ENCODE data around the gene BACE2. TPM values are rescaled to one million over a fixed set of nuclear protein-coding genes. Genes with fewer than 3 reads are reported as not detected.
A peak's percentile ranks its signal among the peaks of the same experiment; 100 is the strongest.

BACE2 gene
- total RNA-seq, 1 experiment from 2014 or later, result 131 TPM

DNA sequence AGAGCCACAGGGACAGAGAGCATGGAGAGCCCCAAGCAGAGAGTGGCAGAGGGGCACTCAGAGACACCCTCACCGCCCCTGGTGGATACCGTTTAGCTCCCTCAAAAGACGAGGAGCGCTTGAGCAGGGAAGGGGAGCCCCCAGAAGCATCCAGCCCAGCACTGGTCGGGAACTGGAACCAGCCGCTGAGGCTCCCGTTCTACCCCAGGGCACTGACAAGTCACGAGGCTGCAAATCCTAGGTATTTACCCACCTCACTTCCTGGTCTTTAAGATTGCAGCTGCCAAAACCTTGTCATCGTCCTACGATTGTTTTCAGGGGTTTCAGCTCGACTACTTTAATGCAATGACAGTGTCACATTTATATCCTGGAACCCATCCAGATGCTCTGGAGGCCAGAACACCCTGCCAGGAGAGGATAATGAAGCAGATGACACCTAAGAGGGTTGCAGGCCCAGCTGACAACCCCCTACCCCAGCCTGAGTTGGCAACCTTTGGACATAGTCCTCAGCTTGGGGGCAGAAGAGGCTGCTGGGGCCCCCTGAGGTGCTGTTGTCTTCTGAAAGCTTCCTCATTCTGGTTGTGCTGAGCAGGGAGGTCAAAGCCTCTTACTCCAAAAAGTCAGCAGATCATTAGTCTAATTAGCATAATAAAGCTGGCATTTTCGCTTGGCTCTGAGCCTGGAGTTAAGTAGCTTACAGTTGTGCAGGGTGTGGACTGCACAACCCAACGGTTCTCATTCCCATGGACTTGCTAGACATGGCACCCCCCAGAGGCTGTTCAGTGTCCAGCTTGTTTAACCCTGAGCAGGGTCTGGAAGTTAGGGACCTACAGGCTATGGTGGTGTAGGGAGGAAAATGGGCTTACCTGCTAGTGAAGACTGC is 20.6 kb upstream of the BACE2 start:
- DNase-seq (ENCODE audit: extremely low read depth, low read depth), result no peak

DNA sequence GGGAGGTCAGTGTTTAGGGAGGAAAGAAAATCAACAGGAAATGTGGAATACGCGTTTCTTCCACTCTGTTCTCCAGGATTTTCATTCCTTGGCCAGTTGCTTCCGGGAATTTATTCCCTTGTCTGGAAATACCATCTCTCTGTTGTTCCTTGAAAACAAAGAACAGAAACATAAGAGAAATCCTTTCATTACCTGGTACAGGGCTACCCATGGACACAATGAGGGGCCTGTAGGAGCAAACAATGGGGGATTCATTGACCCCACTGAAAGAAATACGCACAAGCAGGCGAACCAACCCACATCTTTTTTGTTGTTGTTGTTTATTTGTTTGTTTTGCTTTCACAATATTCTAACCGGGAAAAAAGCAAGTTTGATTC is 20.0 kb upstream of the BACE2 start:
- no peak for DNase-seq (ENCODE audit: extremely low read depth, low read depth)

DNA sequence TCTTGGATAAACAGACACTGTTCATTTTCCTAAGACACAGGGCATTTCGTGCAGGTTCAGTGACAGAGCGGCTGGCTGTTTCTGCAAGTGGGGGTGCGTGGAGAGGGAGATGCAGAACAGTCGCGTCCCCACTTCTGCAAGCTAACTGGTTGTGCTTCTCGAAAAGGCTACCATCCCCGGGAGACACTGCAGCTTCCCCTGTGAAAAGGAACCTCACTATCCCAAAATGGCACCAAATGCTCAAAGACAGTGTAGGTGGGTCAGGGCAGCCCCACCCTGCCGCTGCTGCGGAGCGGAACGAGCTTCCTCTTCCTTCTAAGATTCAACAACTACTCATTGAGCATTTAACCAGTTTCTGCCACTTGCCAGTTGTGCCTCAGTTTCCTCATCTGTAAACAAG is 19.2 kb upstream of the BACE2 start:
- no peak for DNase-seq (ENCODE audit: extremely low read depth, low read depth)

DNA sequence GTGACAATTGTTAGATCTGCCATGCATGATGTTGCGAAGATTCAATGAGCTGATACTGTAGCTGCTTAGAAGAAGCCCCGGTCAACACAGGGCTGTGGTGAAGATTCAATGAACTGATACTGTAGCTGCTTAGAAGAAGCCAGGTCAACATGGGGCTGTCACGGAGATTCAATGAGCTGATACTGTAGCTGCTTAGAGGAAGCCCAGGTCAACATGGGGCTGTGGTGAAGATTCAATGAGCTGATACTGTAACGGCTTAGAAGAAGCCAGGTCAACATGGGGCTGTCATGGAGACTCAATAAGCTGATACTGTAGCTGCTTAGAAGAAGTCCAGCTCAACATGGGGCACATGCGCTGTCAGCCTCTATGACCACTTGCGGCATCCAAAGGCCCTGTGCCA is 18.8 kb upstream of the BACE2 start:
- DNase-seq (ENCODE audit: extremely low read depth, low read depth), result no peak

DNA sequence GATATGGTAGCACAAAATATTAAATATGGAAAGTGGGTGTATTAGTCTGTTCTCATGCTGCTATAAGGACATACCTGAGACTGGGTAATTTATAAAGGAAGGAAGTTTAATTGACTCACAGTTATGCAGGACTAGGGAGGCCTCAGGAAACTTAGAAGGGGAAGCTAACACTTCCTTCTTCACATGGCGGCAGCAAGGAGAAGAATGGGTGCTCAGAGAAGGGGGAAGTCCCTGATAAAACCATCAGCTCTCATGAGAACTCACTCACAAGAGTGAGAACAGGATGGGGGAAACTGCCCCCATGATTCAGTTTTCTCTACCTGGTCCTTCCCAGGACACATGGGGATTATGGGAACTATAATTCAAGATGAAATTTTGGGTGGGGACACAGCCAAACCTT is 15.8 kb upstream of the BACE2 start:
- no peak for DNase-seq (ENCODE audit: extremely low read depth, low read depth)

DNA sequence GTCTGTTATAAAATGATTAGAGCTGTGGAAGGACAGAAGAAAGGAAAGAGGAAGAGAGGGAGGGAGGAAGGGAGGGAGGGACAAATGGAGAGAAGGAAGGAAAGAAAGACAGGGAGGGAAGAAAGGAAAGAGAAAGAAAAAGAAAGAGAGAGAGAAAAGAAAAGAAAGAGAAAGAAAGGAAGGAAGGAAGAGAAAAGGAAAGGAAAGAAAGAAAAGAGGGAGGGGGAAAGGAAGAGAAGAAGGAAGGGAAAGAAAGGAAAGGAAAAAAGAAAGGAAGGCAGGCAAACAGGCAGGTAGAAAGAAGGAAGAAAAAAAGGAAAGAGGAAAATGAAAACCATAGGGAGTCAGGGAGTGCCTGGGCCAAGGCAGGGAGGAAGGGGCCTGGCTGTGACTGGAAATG is 14.5 kb upstream of the BACE2 start:
- no peak for DNase-seq (ENCODE audit: extremely low read depth, low read depth)

DNA sequence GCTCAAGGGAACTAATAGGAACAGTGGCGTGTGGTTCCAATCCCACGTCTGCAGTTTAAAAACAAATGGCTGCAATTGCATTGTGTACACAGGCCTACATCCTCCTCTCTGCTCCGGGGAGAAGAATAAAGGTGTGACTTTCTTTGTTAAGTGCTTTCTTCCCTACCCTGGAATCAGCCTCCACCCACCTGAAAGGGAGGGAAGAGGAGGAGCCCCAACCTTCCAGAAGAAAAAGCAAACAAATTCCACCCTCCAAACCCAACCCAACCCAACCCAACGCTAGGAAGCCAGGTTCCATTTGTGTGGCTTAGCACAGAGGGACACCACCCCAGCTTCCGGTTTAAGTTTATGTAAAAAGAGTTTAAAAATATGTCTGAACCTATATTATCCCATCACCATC is 11.8 kb upstream of the BACE2 start:
- DNase-seq (ENCODE audit: extremely low read depth, low read depth), result no peak

DNA sequence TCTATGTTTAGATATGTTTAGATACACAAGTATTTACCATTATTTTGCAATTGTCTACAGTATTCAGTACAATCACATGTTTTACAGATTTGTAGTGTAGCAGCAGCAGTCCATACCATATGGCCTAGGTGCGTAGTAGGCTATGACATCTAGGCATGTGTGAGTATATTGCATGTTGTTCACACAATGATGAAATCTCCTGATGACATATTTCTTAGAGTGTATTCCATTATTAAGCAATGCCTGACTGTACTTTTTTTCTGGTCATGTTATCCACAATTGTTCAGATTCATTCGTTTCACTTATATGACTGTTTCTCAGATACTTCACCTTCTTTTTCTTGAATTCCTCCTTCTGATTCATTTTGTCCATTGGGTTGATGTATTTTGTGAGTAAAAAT is 9.9 kb upstream of the BACE2 start:
- DNase-seq (ENCODE audit: extremely low read depth, low read depth), result no peak

DNA sequence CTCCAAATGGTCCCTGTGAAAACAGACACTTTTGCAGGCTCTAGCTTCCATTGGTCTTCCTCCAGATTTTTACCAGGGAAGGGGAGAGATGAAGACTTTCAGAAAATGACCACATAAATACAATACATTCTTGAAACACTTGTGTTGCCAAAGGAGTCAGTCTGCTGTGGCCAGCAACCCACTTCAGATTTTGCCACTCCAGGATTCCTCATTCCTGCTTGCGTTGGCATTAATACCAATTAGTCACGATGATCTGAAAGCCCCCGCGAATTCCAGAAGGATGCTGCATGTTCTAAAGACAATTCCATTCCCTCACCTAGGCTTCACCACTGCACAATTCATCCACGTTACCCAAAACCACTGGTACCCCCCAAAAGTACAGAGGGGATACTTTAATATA is 7.9 kb upstream of the BACE2 start:
- DNase-seq (ENCODE audit: extremely low read depth, low read depth), result no peak

DNA sequence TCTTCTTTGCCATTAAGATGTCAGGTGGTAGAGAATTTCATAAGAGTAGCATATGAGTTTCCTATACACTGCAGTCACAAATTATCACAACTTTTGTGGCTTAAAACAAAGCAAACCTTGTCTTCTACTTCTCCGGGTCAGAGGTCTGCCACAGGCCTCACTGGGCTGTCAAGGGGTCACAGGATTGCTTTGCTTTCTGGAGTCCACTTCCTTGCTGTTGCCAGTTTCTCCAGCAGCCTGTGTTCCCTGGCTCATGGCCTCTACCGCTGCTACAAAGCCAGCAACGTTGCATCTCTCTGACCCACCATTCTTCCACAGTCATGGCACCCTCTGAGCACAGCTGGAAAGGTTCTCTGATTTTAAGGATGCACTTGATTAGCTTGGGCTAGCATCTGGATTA is 6.5 kb upstream of the BACE2 start:
- no peak for DNase-seq (ENCODE audit: extremely low read depth, low read depth)

DNA sequence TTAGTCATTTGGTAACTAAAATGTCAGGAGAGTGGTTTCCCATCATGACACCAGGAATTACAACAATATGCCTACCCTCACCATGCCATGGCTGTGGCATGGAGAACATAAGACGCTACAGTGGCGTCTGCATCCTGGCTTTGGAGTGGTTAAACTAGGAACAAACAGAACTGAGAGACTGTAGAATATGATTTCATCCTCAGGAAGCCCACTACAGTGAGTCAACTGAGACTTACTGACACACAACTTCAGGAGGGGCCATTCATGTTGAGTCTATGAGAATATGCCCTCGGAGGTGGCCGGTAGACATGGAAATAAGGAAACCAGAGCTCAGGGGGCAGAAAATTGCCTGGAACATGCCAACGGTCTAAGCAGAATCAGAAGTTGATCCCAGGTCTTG is 5.9 kb upstream of the BACE2 start:
- no peak for DNase-seq (ENCODE audit: extremely low read depth, low read depth)

DNA sequence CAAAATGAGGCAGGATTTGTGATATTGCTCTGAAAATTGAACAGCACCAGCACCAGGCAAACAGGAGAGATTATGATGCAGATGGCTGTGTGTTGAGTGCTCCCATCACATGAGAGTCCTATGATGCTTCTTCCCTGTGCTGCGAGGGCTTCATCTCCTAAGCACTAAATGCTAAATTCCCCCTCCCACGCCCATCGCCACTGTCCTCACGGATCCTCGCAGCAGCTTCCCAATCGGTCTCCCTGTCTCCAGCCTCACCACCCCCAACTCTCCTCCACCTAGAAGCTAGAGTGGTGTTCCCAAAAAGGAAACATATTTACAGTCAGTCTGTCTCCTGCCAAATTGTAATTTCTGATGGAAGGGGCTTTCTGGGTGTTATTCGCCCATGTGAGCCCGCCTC is 4.9 kb upstream of the BACE2 start:
- no peak for DNase-seq (ENCODE audit: extremely low read depth, low read depth)

DNA sequence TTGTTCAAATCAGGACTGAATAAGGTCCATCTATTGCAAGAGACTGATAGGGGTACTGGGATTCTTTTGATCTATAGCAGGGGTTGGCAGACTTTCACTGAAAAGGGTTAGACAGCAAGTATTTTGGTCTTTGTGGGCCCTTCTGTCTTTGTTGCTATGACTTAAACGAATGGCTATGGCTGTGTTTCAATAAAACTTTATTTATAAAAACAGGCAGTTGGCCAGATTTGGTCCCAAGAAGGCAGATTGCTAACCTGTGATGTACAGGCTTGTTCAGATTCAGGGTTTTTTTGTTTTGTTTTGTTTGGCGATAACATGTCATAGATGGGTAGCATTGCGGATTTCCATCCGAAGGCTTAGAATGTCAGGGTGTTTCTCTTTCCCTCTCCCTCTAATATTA is 3.9 kb upstream of the BACE2 start:
- DNase-seq (ENCODE audit: extremely low read depth, low read depth), result no peak

DNA sequence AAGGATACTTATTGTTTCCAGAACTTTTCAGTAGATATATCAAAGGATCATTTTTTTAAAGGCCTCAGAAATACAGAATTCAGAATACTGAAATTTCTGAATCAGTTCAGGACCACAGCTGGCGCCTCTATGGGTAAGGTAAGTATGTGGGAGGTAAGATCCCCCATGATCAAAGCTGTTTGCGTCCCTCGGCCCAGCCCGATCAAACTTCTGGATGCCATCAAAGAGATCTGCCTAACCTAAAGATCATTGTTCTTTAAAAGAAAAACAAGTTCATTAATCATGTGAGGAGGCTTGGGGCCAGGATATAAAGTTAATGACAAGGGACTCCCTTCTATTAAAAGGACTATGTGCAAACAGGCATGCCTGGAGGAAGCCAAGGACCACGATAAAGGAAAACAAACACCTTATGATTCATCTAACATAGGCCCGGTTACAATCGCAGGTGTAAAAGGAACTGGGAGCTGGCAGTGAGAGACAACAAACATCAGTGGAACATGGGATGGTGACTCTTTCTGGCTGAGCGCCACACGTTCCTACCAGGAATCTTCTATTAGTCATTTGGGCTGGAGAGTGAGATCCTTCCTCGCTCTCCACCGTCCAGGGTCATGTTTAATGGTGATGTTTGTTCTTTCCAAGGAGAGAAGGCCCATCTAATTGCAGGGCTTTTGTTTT is 2.8 kb upstream of the BACE2 start:
- no peak for DNase-seq (ENCODE audit: extremely low read depth, low read depth)

DNA sequence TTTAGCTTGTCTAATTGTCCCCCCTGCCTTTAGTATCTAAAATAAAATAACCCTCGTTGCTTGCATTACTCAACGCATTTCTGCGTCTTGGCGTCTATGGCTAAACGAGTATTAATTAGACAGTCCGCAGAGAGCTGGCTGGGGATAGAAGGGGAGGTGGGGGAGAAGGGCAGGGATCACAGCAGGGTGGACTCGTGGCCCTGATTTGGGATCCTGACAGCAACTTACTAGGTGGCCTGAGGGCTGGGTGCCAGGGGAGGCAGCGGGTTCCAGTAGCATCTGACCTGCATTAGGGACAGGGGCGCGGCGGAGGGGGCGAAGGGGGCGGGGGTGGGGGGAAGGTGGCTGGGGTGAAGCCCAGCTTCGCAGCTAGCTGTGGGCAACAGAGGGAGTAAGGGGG is 1.1 kb upstream of the BACE2 start:
- no peak for DNase-seq (ENCODE audit: extremely low read depth, low read depth)

DNA sequence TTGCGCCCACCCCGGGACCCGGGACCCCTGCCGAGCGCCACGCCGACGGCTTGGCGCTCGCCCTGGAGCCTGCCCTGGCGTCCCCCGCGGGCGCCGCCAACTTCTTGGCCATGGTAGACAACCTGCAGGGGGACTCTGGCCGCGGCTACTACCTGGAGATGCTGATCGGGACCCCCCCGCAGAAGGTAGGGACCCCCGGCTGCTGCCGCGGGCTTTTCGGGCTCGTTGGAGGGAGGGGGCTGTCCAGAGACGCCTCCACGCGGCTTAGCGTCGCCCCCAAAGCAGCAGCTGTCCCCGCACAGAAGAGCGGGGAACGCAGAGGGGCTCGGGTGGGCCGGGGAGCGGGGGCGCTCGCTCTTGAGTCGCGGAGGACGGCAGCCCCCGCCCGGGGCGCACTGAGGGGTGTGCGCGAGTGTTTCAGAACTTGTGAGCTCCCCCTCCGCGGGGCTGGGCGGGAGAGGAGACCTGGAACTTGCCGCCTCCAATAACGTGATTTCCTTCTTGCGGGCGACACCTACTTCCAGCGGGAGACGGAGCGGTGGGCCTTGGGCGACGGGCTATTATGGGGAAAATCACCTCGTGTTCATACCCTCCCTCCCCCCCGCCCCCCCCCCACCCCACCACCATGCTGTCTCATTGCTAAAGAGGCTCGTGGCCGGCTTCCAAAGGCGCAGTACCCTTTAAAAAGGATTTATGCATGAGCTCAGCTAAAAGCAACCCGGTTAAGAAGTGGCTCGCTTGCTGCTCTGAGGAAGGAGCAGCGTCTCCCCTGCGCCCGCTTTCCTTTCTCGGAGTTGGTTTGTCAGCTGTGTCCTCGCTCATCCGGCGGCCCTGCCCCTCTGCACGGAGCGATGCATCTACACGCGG is 664 bp downstream of the BACE2 start:
- DNase-seq (ENCODE audit: extremely low read depth, low read depth), result no peak

DNA sequence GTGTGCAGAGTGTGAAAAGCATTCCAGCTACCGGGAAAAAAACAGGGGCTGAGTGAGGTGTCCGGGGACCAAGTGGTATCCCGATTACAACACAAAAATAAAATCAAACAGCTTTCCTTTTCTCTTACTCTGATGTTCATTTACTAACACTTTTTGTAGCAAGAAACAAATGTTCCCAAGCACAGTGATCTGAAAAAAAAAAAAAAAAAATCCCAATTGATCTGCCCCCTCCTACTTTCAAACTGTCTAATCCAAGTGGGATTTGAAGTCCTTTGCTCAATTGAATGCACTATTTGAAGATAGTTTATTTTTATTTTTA is 1.3 kb downstream of the BACE2 start:
- DNase-seq (ENCODE audit: extremely low read depth, low read depth), result no peak

DNA sequence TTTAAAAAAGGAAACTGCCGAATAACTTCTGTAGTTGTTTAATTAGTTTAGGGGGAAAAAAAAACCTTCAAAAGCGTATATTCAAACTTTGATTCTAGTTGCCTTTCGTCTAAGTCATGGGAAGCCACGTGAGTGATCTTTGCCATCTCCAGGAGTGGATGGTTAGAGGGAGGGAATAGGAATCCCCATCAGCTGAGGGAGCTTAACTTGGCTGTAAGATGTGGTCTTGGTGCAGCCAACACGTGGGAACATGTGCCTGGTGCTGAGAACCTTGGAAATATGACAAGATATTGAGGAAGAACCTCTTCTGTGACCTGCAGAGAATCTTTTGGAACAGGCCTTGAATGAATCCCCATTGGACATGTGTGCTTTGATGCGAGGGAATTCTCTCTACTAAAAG is 1.7 kb downstream of the BACE2 start:
- DNase-seq (ENCODE audit: extremely low read depth, low read depth), result no peak

DNA sequence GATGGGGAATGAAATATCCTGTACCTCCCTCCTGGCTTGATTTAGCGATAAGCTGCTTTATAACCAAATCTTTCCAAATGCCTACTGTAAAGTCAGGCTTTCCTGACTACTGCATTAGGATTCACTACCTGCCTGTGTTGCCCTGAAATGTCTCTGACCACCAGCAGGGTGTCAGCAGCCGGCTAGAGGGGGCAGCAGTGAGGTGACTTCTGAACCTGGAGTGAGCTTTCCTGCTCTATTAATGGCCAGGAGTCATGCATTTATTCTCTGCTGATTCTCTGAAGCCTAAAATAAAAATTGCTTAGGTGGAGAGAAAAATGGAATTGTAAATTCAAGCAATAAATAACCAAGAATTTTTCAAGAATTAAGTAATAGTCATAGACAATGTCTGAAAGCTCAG is 2.5 kb downstream of the BACE2 start:
- peak; percentile 41 for DNase-seq (ENCODE audit: extremely low read depth, low read depth)

DNA sequence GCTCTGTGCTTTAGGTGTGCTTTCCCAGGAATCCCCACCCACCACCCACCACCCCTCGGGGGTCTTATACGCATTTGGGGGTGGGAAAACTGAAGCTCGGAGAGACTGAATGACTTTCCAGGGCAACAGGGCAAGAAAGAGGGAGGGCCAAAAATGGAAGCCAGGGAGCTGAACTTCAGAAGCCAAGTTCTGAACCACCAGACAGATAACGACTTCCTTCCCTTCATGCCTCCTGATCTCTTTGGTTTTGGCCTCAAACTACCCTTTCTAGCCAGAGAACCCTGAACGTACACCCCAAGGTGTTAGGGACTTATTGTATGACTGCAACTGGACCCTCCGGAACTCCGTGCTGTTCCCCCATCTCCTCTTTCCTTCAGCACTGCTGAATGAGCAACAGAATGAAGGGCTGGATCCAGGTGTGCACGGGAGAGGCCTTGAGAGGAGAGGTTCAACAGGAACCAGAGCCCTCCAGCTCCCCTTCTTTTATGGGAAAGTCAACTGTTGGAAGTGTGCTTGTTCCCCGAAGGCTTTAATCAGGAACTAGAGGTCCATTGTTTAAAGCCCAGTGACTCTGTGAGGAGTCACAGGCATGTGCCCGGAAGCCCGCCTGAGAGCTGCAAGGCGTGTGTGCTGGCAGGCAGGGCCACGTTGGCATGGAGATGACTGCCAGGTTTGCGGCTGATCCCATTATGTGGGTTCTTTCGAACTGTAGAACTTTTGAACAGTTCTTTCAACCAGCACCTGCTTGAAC is 3.1 kb downstream of the BACE2 start:
- DNase-seq (ENCODE audit: extremely low read depth, low read depth), result no peak

DNA sequence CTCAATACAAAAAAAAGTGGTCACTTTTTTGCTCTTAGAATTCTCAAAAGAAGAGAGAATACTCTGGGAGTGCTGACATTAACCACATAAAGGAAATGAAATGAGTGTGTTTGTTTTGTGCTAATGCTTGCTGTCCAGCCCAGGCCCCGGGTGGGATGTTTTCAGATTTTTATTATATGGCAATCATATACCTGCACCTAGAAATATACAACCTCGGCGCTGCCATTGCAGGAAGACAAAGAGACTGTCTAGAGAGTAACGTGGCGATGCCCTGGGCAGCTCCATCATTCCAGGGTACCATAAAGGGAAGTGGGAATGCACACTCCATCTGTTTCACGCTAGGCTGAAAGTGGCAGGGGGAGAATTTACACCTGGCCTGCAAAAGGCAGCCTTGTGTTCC is 7.1 kb downstream of the BACE2 start:
- DNase-seq (ENCODE audit: extremely low read depth, low read depth), result no peak

All from NCI-H460 (cell line).